Stimulated activated CD8-positive, alpha-beta memory T cell treated with anti-CD3 and anti-CD28 coated beads, Interleukin-15, amount 100 ng/mL, for 1 hour (primary cell): ENCODE data around the gene POLR2E.
A peak's percentile ranks its signal among the peaks of the same experiment; 100 is the strongest.

ENCODE experiments used
- DNase-seq: peaks from one replicate; pipeline ENCODE4 v3.0.0-alpha.2; 2020; ENCODE audit warnings: low read depth

The POLR2E gene

GRCh38 chr19:1093811-1094553 lies 1.2 kb downstream of the POLR2E start:
- no peak for DNase-seq

- DNase-seq, result no peak
Observed at GRCh38 chr19:1093330-1093729, 1.8 kb downstream of the POLR2E start.

GRCh38 chr19:1091544-1092175 lies 3.5 kb downstream of the POLR2E start:
- no peak for DNase-seq

- DNase-seq, result no peak
Observed at GRCh38 chr19:1090731-1091543, 4.2 kb downstream of the POLR2E start.

- no peak for DNase-seq
Observed at GRCh38 chr19:1089891-1090290, 5.3 kb downstream of the POLR2E start.

GRCh38 chr19:1089126-1089771 lies 5.9 kb downstream of the POLR2E start:
- DNase-seq, result no peak

DNA sequence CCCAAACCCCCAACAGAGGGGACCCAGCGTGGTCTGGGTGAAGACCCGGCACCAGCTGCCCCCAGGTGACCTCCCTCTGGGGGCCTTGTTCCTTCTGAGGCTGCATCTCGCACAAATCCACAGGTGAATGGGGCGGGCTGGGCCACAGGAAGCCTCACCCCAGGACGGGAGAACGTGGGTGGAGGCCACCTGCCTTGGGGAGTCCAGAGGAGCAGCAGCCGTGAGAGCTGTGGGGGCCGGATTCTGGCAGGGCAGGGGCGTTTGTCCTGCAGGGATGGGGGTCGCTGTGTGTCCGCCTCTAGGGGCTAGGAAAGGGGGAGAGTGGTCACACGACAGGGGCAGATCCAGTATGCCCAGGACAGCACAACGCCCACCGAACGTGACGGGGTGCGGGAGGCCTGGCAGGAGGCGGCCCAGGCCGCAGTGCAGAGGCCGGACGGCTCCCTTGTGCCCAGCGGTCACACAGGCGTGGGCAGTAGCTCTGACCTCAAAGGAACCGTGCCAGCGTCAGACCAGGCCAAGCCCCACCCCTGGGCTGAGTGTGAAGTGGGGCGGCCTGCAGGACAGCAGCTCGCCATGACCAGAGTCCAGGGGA lies 6.7 kb downstream of the POLR2E start:
- no peak for DNase-seq

DNA sequence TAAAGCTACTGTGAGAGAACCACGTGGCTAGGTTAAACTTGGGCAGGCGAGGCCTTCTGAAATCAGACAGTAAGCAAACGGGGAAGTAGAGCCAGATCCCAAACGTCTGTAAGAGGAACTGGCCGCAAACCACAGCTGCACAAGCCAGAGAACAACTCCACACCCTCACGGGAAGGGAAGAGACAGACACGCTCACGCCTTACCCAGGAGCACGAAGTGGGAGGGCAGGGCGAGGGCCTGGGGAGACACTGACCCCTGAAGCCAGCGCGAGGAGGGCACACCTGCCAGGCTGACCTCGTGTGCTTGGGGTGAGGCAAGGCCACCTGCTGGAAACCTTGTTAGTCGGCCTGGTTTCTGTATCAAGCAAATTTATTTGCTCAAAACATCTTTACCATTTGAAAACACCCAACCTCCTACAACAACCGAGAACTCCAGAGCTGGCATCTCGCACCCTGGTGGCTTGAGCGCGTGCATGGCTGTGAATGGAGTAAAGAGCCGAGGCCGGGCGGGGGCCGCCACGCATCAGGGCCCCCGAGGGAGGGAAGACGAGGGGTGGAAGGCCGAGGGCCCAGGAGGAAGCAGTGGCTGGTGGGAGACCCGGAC lies 7.3 kb downstream of the POLR2E start:
- no peak for DNase-seq

GRCh38 chr19:1086613-1087012 lies 8.6 kb downstream of the POLR2E start:
- DNase-seq, result no peak

GRCh38 chr19:1085676-1086442 lies 9.3 kb downstream of the POLR2E start:
- no peak for DNase-seq

DNA sequence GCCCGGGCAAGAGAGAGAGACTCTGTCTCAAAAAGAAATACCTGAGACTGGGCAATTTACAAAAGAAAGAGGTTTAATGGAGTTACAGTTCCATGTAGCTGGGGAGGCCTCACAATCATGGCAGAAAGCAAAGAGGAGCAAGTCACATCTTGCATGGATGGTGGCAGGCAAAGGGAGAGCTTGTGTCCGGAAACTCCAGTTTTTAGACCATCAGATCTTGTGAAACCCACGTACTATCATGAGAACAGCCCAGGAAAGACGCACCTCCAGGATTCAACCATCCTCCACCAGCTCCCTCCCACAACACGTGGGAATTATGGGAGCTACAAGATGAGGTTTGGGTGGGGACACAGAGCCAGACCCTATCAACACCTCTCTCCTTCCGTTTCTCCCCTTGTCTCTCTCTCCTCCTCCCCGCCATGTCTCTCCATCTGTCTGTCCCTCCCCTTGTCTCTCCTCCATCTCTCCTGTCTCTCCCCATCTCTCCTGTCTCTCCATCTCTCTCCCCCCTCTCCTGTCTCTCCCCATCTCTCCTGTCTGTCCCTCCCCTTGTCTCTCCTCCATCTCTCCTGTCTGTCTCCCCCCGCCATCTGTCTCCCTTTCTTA lies 10.0 kb downstream of the POLR2E start:
- no peak for DNase-seq

- no peak for DNase-seq
Observed at GRCh38 chr19:1084024-1084868, 10.9 kb downstream of the POLR2E start.

- no peak for DNase-seq
Observed at GRCh38 chr19:1082928-1083816, 12.0 kb downstream of the POLR2E start.

DNA sequence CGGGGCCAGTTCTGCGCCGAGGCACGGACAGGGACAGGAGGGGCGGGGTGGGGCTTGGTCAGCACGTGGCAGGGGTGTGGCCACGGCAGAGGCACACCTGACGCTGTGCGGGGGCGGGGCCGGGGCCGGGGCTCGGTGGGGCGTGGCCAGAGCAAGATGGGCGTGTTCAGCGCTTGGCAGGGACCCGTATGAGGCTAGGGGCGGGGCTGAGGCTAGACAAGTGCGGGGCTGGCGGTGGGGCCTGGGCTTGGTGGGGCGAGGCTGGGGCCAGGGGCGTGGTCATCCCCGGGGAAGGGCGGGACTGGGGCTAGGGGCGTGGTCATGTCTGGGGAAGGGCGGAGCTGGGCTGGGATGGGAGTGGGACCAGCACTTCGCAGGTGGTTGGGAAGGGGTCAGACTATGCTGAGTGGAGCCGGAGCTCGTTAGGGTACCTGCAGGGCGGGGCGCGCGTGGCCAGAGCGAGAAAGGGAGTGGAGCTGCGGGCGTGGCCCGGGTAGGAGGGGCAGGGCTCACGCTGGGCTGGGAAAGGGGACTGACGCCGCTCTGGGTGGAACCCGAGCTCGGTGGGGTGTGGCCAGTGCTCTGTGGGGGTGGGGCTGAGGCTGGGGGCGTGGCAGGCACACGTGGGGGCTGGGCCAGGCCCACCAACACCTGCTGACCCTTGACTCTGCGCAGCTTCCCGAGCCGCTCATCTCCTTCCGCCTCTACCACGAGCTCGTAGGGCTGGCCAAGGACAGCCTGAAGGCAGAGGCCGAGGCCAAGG lies 12.8 kb downstream of the POLR2E start:
- DNase-seq, result peak; percentile 59

GRCh38 chr19:1081301-1082164 lies 13.6 kb downstream of the POLR2E start:
- no peak for DNase-seq

DNA sequence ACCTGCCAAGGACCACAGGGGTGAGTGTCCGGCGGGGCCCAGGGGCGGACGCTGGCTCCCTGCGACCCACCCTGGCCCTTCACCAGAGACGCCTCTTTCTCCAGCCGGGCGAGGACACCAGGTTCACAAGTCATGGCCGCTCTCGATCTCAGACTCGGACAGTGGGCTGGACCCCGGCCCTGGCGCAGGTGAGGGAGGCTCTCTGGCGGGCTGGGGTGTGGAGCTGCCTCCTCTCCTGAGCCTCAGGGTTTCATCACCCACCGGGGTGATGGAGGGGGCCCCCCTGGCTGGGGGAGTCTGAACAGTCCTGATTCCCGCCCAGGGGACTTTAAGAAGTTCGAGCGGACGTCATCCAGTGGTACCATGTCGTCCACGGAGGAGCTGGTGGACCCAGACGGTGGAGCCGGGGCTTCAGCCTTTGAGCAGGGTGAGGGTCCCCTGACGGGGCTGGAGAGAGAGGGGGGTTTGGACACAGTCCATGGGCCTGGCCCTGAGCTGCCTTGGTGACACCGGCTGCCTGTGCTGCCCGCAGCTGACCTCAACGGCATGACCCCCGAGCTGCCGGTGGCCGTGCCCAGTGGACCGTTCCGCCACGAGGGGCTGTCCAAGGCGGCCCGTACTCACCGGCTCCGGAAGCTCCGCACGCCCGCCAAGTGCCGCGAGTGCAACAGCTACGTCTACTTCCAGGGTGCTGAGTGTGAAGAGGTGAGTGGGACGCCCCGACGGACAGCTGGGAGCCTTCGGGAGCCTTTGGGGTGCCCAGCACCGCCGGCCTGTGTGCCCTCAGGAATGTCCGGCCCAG lies 14.6 kb downstream of the POLR2E start:
- DNase-seq, result no peak
